C4-2B (cell line): ENCODE results near the gene SEMA3F.

Experiments used
- ZFX ChIP-seq: fragments of 450-650 bp; IDR thresholded peaks from 2 replicates; pipeline ENCODE4 v1.6.1; 2017
- TF ChIP-seq, protein P1 (sequence below): fragments of 450-650 bp; conservative IDR thresholded peaks from 2 replicates; pipeline ENCODE4 v1.5.1; 2017; ENCODE audit warnings: mild to moderate bottlenecking

DNA sequence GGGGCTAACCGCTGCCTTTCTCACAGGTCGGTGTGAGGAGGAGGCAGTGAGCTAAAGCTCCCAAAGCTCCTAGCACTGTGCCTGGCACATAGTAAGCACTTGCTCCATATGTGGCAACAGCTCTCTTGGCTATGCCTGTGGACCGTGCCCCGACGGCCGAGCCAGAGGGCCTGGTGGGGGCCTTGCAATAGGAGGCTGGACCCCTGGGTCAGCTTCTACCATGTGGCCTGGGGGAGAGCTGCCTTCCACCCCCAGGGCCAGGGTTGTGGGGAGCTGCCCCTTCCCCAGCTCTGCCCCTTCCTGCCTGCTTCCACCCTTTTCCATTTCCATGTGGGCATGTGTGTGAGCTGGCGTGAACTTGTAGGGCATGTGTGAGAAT is 19.4 kb downstream of the SEMA3F start:
- TF ChIP-seq, protein P1, sequence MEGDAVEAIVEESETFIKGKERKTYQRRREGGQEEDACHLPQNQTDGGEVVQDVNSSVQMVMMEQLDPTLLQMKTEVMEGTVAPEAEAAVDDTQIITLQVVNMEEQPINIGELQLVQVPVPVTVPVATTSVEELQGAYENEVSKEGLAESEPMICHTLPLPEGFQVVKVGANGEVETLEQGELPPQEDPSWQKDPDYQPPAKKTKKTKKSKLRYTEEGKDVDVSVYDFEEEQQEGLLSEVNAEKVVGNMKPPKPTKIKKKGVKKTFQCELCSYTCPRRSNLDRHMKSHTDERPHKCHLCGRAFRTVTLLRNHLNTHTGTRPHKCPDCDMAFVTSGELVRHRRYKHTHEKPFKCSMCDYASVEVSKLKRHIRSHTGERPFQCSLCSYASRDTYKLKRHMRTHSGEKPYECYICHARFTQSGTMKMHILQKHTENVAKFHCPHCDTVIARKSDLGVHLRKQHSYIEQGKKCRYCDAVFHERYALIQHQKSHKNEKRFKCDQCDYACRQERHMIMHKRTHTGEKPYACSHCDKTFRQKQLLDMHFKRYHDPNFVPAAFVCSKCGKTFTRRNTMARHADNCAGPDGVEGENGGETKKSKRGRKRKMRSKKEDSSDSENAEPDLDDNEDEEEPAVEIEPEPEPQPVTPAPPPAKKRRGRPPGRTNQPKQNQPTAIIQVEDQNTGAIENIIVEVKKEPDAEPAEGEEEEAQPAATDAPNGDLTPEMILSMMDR, result no peak
- TF ChIP-seq ZFX, result no peak
